ENCODE data around the gene LRRC23. TPM values are rescaled to one million over a fixed set of nuclear protein-coding genes. Genes with fewer than 3 reads are reported as not detected.

The LRRC23 gene
- total and polyA plus RNA-seq, 8 donors = 5.3 to 20.4 (median 9.0) TPM; not detected in 1

DNA sequence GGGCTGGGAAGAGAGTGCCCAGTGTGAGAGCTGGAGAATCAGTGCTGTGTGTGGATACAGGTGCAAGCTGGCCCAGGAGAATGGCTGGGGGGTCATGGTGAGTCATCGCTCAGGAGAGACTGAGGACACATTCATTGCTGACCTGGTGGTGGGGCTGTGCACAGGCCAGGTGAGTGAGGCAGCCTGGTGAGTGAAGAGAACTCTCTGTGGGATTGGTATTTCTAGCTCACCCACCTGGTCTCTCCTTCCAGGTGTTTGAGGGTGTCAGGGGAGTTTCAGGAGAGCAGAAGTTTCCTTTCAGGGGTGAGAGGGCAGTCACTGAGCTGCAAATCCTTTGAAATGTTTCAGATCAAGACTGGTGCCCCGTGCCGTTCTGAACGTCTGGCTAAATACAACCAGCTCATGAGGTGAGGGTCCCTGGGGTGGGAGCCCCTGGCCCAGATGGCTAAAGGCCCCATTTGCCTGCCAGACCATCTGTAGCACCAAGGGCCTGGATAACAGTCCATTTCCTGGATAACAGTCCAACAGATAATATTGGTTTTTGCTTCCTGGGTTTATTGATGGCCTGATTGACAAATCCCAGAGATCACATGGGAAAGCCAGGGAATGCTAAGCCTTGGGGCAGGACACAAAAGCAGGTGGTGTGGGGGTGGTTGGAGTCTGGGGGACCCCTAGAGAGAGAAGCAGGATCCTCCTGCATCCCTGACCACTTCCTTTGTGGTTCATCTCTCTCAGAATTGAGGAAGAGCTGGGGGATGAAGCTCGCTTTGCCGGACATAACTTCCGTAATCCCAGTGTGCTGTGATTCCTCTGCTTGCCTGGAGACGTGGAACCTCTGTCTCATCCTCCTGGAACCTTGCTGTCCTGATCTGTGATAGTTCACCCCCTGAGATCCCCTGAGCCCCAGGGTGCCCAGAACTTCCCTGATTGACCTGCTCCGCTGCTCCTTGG lies 17.6 kb downstream of the LRRC23 start:
- no peak overlapping the region for H3K4me3 ChIP-seq
- no peaks in the 10 kb centered on the region for H3K9me3 ChIP-seq
- peaks cover 0 to 57% (median 38%) of the 10 kb centered on the region in 4 donors for H3K36me3 ChIP-seq
- DNase-seq = peak in 1 of 2 donors; percentile 13
- 78 to 89% (median 83%) methylated on average over 9 of the region's 9 CpGs for WGBS, 5 donors
- TF ChIP-seq POLR2A (IDR thresholded peaks at IDR 0.05) (no peak), EP300 (IDR thresholded peaks at IDR 0.05) (no peak), POLR2AphosphoS5 (IDR thresholded peaks at IDR 0.05) (no peak)
- TF ChIP-seq, protein P1, sequence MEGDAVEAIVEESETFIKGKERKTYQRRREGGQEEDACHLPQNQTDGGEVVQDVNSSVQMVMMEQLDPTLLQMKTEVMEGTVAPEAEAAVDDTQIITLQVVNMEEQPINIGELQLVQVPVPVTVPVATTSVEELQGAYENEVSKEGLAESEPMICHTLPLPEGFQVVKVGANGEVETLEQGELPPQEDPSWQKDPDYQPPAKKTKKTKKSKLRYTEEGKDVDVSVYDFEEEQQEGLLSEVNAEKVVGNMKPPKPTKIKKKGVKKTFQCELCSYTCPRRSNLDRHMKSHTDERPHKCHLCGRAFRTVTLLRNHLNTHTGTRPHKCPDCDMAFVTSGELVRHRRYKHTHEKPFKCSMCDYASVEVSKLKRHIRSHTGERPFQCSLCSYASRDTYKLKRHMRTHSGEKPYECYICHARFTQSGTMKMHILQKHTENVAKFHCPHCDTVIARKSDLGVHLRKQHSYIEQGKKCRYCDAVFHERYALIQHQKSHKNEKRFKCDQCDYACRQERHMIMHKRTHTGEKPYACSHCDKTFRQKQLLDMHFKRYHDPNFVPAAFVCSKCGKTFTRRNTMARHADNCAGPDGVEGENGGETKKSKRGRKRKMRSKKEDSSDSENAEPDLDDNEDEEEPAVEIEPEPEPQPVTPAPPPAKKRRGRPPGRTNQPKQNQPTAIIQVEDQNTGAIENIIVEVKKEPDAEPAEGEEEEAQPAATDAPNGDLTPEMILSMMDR (IDR thresholded peaks at IDR 0.05) = no peak
- peak overlapping the region in 3 of 5 donors; percentile 18 to 97 (median 21) for H3K27ac ChIP-seq
- intact Hi-C loops (cut with DNase I; ENCODE audit: low total_unique reads) = no loop called here
- no peaks in the 10 kb centered on the region for H3K27me3 ChIP-seq
- peaks cover 28 to 46% (median 34%) of the 10 kb centered on the region in 4 donors for H3K4me1 ChIP-seq

DNA sequence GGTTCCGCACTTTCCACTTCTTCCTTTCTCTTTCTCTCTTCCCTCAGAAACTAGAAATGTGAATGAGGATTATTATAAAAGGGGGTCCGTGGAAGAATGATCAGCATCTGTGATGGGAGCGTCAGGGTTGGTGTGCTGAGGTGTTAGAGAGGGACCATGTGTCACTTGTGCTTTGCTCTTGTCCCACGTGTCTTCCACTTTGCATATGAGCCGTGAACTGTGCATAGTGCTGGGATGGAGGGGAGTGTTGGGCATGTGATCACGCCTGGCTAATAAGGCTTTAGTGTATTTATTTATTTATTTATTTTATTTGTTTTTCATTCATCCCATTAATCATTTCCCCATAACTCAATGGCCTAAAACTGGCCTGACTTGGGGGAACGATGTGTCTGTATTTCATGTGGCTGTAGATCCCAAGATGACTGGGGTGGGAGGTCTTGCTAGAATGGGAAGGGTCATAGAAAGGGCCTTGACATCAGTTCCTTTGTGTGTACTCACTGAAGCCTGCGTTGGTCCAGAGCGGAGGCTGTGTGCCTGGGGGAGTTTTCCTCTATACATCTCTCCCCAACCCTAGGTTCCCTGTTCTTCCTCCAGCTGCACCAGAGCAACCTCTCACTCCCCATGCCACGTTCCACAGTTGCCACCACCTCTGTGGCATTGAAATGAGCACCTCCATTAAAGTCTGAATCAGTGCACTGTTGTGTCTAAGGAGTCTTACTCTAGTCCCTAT lies 18.5 kb downstream of the LRRC23 start:
- Histone ChIP-seq H3K27ac (peak overlapping the region in 2 of 5 donors; percentile 96 to 97), H3K9me3 (no peaks in the 10 kb centered on the region), H3K4me3 (no peak overlapping the region), H3K27me3 (no peaks in the 10 kb centered on the region), H3K4me1 (peaks cover 29 to 48% (median 36%) of the 10 kb centered on the region in 4 donors), H3K36me3 (peaks cover 0 to 48% (median 30%) of the 10 kb centered on the region in 4 donors)
- intact Hi-C loops (cut with DNase I; ENCODE audit: low total_unique reads) = no loop called here
- TF ChIP-seq EP300 (IDR thresholded peaks at IDR 0.05) = no peak
- no peak for TF ChIP-seq POLR2A (IDR thresholded peaks at IDR 0.05)
- TF ChIP-seq POLR2AphosphoS5 (IDR thresholded peaks at IDR 0.05) = no peak
- TF ChIP-seq, protein P1 (IDR thresholded peaks at IDR 0.05) = no peak
- DNase-seq = no peak
- WGBS, 5 donors = 70 to 86% (median 81%) methylated on average over 10 of the region's 10 CpGs

- Histone ChIP-seq H3K4me1 (peaks cover 29 to 51% (median 37%) of the 10 kb centered on the region in 4 donors), H3K36me3 (peaks cover 0 to 44% (median 27%) of the 10 kb centered on the region in 4 donors), H3K9me3 (no peaks in the 10 kb centered on the region), H3K4me3 (no peak overlapping the region), H3K27ac (peak overlapping the region in 3 of 5 donors; percentile 96 to 99 (median 97)), H3K27me3 (no peaks in the 10 kb centered on the region)
- intact Hi-C loops (cut with DNase I; ENCODE audit: low total_unique reads) = no loop called here
- 45 to 57% (median 54%) methylated on average over 6 of the region's 6 CpGs for WGBS, 5 donors
- DNase-seq = no peak
- TF ChIP-seq EP300 (IDR thresholded peaks at IDR 0.05) (no peak), POLR2AphosphoS5 (IDR thresholded peaks at IDR 0.05) (no peak), POLR2A (IDR thresholded peaks at IDR 0.05) (no peak)
- TF ChIP-seq, protein P1 (IDR thresholded peaks at IDR 0.05) = no peak
Observed at GRCh38 chr12:6923851-6924250, 19.2 kb downstream of the LRRC23 start.

DNA sequence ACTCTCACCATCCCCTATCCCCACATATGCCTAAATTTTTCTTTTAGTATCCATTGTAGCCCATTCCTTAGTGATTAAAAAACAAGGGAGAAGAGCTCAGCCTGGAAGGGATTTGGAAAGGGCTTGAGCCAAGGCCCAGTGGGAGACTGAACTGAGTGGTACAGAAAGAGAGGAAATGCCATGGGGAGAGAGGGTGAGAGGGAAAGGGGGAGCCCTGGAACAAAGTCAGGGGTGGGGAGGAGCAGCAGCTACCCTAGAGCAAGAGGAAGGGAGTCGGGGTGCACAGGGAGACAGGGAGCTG lies 20.6 kb downstream of the LRRC23 start:
- Histone ChIP-seq H3K9me3 (no peaks in the 10 kb centered on the region), H3K27ac (peak overlapping the region; percentile 89 to 99 (median 97)), H3K4me1 (peaks cover 43 to 64% (median 49%) of the 10 kb centered on the region in 4 donors), H3K4me3 (peak overlapping the region in 2 of 4 donors; percentile 81 to 92), H3K36me3 (peaks cover 0 to 33% (median 21%) of the 10 kb centered on the region in 4 donors), H3K27me3 (no peaks in the 10 kb centered on the region)
- no peak for DNase-seq
- intact Hi-C loops (cut with DNase I; ENCODE audit: low total_unique reads) = no loop called here
- WGBS, 5 donors = 0 to 33% (median 18%) methylated on average over 1 of the region's 1 CpG
- TF ChIP-seq EP300 (IDR thresholded peaks at IDR 0.05) (no peak), POLR2AphosphoS5 (IDR thresholded peaks at IDR 0.05) (no peak), POLR2A (IDR thresholded peaks at IDR 0.05) (peak in 1 of 4 donors; percentile 35)
- TF ChIP-seq, protein P1 (IDR thresholded peaks at IDR 0.05) = no peak
